HUDEP-2 (cell line): Measurements from ENCODE around the gene PRKAG1.

ENCODE experiments used
- DNase-seq, 76 experiments: peaks; one replicate each; lab custom pipeline; 2025; ENCODE audit not compliant: unreplicated experiment in 76 of 76; lab: John Stamatoyannopoulos, UW

The PRKAG1 gene

DNA sequence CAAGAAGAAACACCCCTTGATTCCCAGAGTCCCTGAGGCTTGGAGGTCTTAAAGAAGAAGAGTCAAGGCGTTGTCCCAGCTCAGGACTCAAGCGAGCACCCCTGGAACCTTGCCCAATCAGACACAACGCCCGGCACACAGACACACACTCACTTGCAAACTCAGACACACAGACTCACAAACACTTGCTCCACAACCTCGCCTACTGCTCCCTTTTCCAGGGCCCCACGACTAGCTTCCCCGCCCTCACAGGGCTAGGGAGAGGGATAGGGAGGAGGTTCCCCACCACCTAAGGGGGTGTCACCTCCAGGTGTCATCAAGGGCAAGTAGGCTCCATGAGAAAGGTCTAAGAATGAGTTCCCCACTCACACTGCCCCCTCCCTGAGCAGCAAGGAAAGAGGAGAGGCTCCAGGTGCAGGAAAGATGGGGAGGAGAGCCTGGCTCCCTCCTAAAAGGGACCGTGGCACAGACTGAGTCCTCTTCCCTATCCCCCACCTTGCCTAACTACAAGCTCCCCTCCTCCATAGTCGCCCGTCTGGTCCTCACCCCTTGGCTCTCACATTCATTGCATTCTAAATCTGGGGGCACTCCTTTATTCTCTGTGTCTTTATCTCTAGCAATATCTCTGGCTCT lies 47.8 kb downstream of the PRKAG1 start:
- DNase-seq = peak in 1 of 76 experiments; percentile 8

DNA sequence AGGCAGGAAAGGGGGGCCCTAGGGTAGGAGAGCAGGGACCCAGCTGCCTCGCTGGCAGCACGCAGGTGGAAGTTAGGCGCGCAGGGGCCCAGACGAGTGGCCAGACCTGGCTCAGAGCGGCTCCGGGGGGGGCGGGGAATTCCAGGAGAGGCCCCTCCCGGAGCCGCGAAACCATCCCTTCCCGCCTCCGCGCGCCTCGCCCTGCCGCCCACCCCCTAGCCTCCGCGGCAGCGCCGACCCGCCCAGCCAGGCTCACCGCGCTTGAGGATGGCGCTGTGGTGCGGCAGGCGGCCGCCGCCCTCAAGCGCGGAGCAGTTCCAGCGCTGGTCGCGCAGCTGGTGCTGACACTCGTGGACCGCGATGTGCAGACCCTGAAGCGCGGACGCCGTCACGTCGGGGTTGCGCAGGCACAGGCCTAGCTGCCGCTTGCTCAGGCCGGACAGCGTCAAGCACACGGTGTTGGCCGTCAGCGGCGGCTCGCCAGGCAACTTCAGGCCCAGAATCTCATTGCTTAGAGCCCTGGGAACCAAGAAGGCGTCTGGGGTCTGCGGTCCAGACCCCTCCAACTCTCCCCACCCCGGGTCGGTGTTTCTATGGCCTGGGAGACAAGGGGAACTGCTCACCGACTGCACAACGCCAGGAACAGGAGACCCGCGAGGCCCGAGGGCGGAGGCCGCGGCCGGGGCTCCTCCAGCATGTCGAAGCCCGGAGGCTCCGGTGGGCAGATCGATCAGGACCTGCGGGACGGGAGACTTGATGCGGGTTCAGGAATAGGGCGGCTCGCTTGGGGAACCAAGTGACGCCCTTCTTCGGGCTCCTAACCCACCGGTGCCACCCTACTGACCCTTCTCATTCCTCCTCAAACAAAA lies 48.5 kb downstream of the PRKAG1 start:
- peak in 1 of 76 experiments; percentile 20 for DNase-seq

DNA sequence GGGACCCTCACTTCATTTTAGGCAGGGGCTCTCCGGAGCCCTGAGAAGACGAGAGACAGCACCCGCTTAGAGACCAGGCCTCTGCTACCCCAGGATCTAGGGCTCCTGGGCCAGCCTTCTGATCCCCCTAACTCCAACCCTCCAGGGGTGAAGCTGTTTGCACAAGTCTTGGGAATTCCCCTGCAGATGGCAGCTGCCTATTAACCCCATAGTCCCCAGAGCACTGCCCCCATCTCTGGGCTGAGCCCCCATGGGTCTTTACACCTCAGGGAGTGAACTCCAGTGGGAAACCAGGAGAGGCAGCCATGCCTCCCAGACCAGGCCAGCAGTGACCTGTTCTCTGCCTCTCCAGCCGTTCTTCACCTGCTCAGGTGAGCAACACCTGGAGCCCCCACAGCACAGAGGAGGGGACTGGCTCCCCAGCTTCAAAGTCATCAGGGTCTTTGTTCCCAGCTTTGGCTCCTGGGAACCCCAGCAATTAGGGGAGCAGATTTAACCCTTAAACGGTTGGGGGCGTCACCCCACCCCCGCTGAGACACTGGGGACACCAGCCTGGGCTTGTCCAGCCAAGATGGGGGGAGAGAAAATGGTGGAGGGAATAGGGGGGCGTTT lies 49.3 kb downstream of the PRKAG1 start:
- no peak for DNase-seq

DNA sequence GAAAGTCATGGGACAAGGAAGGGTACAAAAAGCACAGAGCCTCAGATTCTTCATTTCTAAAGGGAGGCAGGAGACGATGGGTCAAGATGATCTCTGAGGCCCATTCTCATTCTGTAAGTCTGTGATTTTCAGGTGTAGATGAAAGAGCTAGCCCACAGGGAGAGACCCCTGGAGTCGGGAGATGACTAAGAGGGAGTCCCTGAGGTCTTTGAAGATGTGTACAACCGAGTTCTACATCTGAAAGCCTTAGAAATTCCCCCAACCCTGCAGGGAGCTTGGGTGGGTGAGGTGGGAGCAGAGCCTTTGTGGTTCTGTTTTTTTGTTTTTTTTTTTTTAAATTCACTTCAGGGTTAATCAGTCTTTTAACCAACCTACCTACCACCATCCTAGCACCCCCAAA lies 50.1 kb downstream of the PRKAG1 start:
- no peak for DNase-seq

DNA sequence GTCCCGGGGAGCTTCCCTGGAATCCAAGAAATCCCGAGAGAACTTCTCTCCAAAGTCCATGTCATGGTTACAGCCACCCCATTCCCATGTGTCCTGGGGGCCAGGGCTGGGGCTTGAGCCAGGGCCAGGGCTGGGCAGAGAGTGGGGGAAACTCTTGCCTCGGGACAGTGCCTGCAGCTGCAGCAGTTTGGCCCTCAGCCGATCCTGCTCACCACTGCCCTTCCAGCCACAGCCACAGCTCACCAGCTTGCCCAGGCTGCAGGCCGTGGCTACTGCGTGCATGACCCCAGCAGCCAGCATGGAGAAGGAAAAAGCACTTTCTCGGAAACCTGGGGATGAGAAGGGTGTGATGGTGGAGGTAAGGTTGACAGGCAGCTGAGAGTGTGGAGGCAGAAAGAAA lies 50.6 kb downstream of the PRKAG1 start:
- no peak for DNase-seq

DNA sequence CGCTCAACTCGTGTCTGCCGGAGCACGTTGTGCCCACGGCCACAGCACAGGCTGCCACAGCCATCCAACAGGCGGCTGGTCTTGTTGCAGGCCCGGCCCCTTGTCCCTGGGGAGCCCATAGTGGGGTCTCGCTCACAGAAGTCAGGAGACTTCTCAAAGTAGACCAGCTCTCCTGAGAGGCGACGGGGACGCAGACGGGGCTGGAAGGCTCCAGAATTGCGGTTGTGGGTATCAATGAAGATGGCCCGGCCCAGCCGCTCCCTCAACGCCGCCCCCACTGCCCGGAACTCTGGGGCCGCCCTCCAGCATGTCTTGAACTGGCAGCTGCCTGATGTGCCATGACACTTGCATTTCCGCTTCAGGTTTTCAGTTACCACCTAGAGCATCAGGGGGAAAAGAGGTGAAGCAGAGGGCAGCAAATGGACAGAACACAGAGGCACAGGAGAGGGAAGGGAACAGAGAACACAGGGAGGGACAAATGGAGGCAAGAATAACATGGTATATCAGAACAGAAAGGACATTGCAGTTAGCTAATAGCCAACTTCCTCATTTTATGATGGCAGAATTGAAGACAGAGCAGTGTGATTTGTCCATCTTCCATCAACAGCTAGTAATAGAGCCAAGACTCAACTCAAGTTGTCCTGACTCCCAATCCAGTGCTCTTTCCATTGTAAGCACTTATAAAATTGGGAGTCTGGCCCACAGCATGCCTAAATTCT lies 52.2 kb downstream of the PRKAG1 start:
- DNase-seq = peak in 1 of 76 experiments; percentile 34

DNA sequence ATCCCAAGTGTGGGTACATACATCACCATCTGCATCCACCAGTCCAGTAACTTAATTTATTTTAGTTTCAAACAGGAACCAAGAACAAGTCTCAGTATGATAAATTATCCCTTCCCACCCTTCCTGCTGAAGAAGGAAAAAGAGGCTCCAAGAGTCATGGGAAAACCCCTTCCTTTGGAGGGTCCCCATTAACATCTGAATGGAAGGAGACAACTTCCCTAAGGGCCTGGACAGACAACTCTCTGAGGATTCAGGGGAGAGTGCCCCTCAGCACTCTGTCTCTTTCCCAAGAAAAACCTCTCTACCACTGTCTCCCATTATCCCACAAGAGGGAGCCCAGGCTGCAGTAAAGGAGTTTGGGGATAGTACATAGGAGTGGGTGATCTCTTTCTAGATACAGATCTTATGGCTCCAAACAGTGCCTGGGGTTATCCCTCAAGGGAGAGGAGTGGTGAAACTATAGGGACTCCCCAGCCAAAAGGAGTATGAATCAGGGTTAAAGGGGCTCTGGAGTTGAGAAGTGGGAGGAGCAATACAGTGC lies 53.2 kb downstream of the PRKAG1 start:
- no peak for DNase-seq

DNA sequence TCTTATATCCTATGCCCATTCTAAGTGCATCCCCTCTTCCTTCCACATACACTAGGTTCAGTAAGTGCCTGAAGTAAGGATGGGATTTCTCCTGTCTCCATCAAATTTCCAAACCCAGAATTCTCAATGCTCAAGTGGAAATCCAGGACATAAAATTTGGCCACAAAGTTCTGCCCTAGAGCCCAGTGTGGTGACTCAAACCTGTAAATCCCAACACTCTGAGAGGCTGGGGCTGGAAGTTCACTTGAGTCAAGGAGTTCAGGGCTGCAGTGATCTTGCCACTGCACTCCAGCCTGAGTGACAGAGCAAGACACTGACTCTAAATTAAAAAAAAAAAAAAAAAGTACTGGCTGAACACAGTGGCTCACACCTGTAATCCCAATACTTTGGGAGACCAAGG lies 56.8 kb downstream of the PRKAG1 start:
- no peak for DNase-seq

DNA sequence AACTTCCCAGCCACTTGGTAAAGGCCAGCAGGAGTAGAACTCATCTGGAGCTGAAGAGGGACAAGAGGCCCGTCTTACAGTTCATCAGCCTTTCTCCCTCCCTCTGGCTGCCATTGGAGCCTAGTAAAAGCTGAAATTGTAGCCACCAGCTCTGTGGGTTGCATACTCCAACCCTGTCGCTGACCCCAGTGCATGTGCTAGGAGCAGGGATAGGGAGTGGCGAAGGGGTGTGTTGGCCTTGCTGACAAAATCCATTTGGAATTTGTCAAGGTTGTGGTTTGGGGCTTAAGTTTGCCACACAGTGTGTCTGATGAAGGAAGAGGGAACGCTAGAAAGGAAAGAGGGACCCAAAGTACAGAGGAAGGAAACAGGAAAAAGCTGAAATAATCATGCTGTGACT lies 57.2 kb downstream of the PRKAG1 start:
- DNase-seq = no peak

DNA sequence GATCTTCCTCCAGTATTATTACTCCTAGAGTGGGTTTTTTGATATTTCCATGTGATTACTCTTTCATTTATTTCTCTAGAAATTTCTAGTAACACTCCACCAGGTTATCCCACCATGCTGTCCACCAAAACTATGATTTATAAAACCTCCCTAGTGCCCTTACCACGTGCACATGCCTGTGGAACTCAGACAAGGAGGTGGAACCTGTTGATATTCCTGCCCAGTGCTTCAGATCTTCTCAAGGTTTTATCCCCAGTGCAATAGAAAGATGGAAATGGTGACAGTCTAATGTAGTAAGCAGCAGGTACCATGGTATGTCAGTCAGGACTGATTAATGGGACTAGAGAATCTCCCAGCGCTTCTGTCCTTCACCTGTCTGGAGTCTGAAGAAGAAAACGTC lies 57.7 kb downstream of the PRKAG1 start:
- DNase-seq = no peak

DNA sequence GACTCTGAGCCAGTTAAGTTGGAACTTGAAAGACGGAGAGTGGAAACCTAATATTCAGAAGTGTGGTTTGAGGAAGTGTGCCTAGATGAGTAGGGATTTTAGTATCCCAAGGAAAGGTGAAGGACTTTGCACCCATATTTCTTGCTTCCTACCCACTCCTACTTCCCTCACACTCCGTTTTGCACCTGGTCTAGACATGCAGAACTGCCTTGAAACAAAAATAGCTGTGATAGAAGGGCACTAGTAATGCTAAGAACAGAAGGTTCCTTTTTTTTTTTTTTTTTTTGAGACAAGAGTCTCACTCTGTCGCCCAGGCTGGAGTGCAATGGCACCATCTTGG lies 60.6 kb downstream of the PRKAG1 start:
- no peak for DNase-seq

DNA sequence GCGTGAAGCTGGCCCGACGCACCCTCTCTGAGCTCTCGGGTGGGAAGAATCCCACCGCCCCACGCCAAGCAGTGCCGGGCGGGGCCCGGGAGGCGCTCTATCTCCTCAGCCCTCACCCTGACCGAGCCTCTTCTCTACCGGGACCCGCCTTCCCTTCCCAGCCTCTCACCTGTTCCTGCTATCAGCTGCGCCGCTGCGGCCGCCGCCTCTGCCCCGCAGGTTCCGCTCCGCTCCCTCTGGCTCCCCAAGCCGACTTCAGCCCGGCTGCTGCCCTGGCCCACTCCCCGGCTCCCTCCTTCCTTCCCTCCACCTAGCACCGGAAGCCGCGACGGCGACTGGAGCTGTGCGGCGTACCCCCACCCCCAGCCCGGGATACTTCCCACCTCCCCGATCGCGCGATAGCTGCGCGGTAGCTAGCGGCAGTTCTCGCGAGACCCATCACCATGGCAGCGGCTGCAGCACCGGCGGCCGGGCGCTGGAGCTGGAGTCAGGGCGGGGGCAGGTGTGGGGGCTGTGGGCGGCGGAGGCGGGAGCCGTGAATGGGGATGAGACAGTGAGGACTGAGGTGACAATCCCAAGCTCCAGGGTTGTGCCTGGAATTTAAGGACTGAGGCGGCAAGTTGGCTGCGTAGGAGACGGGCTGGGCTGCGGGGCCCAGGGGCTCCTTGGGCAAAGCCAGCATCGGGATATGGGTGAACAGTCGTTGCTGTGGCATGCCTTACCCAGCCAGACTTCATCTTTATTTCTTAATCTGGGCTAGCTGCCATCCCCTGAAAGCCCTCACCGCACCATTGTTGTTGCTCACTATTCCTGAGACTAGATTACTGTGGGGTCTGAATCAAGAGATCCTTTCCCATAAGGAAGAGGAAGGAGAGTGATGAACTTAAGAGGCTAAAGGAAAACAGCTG lies 61.2 kb downstream of the PRKAG1 start, which contains the start of gene ARF3:
ARF3 (minus strand) TSS at position 347 of the 908 bp plus-strand sequence. CDS start 16,392 bp downstream, outside the sequence.
- peak in 72 of 76 experiments; percentile 18 to 89 (median 74) for DNase-seq

DNA sequence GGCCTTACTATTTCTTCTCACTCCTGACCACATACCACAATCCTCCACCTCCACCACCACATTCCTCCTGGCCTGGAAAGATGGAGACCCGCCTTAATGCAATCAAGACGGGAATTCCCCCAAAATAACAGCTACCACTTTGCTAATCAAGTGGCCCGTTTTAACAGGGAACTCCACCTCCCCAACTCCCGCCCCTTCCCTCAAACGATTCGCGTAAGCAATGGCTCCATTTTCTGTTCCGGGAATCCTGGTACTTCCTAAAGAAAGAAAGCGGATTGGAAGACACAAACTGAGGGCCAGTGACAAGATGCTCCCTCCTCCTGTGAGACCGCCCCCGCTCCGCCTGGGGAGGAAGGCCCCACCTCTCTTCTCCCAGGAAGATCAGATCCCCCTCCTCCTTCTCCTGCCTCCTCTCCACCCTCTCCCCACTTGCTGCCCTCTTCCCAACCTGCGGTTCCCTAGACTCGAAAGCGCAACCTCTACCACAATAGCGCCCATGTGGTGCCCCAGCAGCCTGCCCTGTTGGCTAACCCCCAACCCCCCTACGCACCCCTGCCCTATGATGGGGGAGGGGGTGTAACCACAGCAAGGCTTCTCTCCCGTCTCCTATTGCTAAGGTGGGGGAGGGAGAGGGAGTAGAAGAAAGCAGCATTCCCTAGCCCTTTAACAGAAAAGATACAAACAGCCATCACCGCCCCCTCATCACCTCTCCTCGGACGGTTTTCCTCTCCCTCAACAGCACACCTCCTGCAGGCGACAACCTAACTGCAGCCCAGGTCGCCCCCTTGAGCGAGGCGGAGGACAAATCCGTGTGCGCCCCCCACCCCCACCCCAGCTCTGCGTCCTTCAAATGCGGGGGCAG lies 62.1 kb downstream of the PRKAG1 start:
- peak in 11 of 76 experiments; percentile 16 to 45 (median 28) for DNase-seq

DNA sequence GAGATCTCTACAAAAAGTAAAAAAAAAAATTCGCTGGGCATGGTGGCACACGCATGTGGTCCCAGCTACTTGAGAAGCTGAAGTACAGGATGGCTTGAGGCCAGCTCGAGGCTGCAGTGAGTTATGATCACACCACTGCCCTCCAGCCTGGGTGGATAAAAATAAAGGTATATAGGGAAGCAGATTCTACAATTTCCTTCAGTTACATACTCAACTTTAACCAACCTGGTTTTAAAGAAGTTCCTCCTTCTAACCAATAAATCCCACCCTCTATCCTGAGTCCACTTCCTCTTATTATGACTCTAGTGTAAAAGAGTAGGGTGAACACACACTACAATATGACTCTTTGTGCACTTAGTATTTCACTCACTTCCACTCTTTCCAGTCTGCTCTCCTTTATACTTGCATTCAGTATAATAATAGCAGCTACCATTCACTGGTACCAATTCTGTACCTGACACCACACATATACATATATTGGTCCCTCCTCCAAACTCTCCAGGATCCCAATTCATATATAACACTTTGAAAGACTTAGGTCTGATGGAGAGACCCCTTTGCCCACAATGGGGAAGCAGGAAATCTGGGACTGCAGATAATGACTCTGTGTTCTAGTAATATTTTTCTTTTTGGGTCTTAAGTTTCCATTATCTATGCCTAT lies 63.6 kb downstream of the PRKAG1 start:
- no peak for DNase-seq

DNA sequence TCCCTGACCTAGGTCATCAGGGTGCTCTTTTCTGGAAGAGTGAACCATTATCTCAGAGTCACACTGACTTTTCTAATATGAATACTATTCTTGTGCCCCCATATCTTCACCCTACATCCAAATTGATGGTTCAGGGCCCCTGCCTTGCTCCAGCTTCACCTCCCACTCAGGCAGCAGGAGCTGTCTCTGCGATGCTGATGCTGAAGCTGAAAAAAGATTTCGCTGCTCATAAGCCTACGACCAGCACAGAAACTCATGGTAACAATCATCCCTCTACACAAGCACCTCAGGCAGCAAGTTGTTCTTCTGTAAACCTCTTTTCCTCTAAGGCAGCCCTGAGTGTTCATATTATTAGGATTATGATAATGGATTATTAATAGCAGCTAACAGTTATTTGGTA lies 64.5 kb downstream of the PRKAG1 start:
- DNase-seq = no peak

DNA sequence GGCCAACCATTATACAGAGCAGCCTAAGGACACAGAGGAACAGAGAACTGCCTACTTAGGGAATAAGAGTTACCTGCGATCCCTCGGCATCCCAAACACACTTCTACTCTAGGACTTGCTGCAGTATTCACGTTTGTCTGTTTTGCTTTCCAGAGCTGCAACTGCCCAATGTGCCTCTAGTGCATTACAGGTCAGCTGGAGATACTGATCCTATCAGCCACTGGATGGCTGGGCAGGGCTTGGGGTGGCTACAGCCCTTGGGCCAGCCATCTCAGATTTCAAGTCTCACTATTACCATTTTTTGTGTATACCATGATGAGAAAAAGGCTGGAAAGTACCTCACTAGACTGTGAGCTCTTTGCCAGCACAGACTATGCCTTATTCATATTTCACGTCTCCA lies 65.9 kb downstream of the PRKAG1 start:
- no peak for DNase-seq
